CD4-positive, alpha-beta T cell treated with Interleukin-4 for 1 hour (primary cell): ENCODE measurements around the gene LETMD1.
"Not testable (repeated sequence)": the region's sequence is repeated elsewhere in the genome, so short reads cannot be mapped to it uniquely, and the experiment has no call there.

Experiments used
- DNase-seq, 2 donors: peaks; one replicate each; pipeline ENCODE4 v3.0.0-alpha.2; 2020 to 2022

The LETMD1 gene

GRCh38 chr12:51078346-51078745, 30.2 kb downstream of the LETMD1 start:
- DNase-seq: not testable (repeated sequence)

GRCh38 chr12:51078866-51079265, 30.7 kb downstream of the LETMD1 start:
- not testable (repeated sequence) for DNase-seq

- DNase-seq: no peak
These were observed 32.0 kb downstream of the LETMD1 start for GRCh38 chr12:51080136-51080535.

- no peak for DNase-seq
These were observed 33.3 kb downstream of the LETMD1 start for GRCh38 chr12:51081421-51081820.

GRCh38 chr12:51082561-51083125, 34.5 kb downstream of the LETMD1 start:
- DNase-seq: peak; percentile 22 to 32

- DNase-seq: peak; percentile 96 to 97
These were observed 35.2 kb downstream of the LETMD1 start, which contains the start of gene CSRNP2 for GRCh38 chr12:51083126-51083833. CSRNP2 (minus strand) TSS chr12:51083596; CDS start chr12:51076561, 7,035 bp downstream.

- no peak for DNase-seq
These were observed 37.6 kb downstream of the LETMD1 start for GRCh38 chr12:51085757-51086156.

GRCh38 chr12:51086933-51087332, 38.8 kb downstream of the LETMD1 start:
- no peak for DNase-seq

- DNase-seq: no peak
These were observed 39.7 kb downstream of the LETMD1 start for GRCh38 chr12:51087818-51088217.

- DNase-seq: no peak
These were observed 42.6 kb downstream of the LETMD1 start for GRCh38 chr12:51090705-51091229.

GRCh38 chr12:51098611-51099010, 50.5 kb downstream of the LETMD1 start:
- DNase-seq: no peak

- no peak for DNase-seq
These were observed 55.9 kb downstream of the LETMD1 start for GRCh38 chr12:51103977-51104376.

- no peak for DNase-seq
These were observed 60.0 kb downstream of the LETMD1 start for GRCh38 chr12:51108136-51108535.
